Heart left ventricle (tissue), 16 donors: ENCODE measurements around the gene GPX7. TPM values are rescaled to one million over a fixed set of nuclear protein-coding genes. Genes with fewer than 3 reads are reported as not detected.

ENCODE experiments used
- ATAC-seq, 4 donors: fragments of 200-7000 bp; cut with Tn5 transposase; one replicate each; pipeline ENCODE4 v1.9.1; 2020 to 2022; ENCODE audit warnings: moderate library complexity in 4 of 4, mild to moderate bottlenecking in 3 of 4, moderate number of reproducible peaks in 1 of 4
- DNase-seq, 5 donors: peaks; one replicate each; pipeline ENCODE4 v3.0.0-alpha.2; 2020
- H3K27ac ChIP-seq, 12 donors: fragments of 200-600 bp; sonication (generic) in 4 of 12; one replicate each; pipeline versions ENCODE4 v1.5.0 to v1.8.0; 2016 to 2022; ENCODE audit warnings: mild to moderate bottlenecking in 2 of 12
- H3K27me3 ChIP-seq, 9 donors: fragments of 200-600 bp; sonication (generic) in 2 of 9; one replicate each; pipeline versions ENCODE4 v1.5.1 to v1.8.0; 2016 to 2022; ENCODE audit warnings: mild to moderate bottlenecking in 3 of 9
- H3K36me3 ChIP-seq, 9 donors: fragments of 200-600 bp; sonication (generic) in 2 of 9; one replicate each; pipeline versions ENCODE4 v1.5.0 to v1.8.0; 2018 to 2022; ENCODE audit warnings: mild to moderate bottlenecking in 2 of 9
- H3K4me1 ChIP-seq, 12 donors: fragments of 200-600 bp; sonication (generic) in 4 of 12; one replicate each; pipeline versions ENCODE4 v1.5.0 to v1.8.0; 2016 to 2022; ENCODE audit warnings: mild to moderate bottlenecking in 3 of 12
- H3K4me3 ChIP-seq, 12 donors: fragments of 200-600 bp; sonication (generic) in 4 of 12; one replicate each; pipeline versions ENCODE4 v1.5.0 to v1.8.0; 2017 to 2022; ENCODE audit warnings: mild to moderate bottlenecking in 9 of 12, moderate library complexity in 4 of 12
- H3K9me3 ChIP-seq, 12 donors: fragments of 200-600 bp; sonication (generic) in 4 of 12; one replicate each; pipeline versions ENCODE4 v1.5.0 to v1.8.0; 2016 to 2022; ENCODE audit warnings: mild to moderate bottlenecking in 1 of 12
- POLR2A ChIP-seq, 2 donors: fragments of 450-650 bp; IDR thresholded peaks; one replicate each; pipeline ENCODE4 v1.6.1; 2017; ENCODE audit warnings: antibody characterized with exemption in 2 of 2, mild to moderate bottlenecking in 2 of 2, moderate library complexity in 2 of 2
- WGBS, 4 donors: extraction: QIAGEN DNeasy Blood & Tissue Kit in 2 of 4; methylation state at CpG; one replicate each; pipeline versions ENCODE4 v1.1.5 to v1.1.7; 2013 to 2018; 5-methylcytosine and 5-hydroxymethylcytosine counted together
- intact Hi-C, 10 donors: fragments of 100-400 bp; cut with DNase I; formaldehyde crosslinking; loops; one replicate each; pipeline versions ENCODE4 v1.11.1 to v1.14.2; 2022
- polyA plus RNA-seq, 2 donors: library from polyadenylated mRNA; stranded (reverse); fragments of 200-250 nt; gene quantifications; one replicate each; pipeline ENCODE4 v1.2.3, GENCODE V29; 2013
- total RNA-seq, 9 donors: library from RNA; depleted of rRNA in 2 of 9; stranded (reverse); fragments of >200 nt in 2 of 9; fragmentation: NEBNext Ultra II Directional in 3 of 9; extraction: Animal tissue kit (Norgen Biotek cat#: 25700) in 3 of 9; gene quantifications; one replicate each; pipeline versions ENCODE4 v1.1.0 to v1.2.4, GENCODE V29; 2016 to 2023
- TF ChIP-seq, protein P1 (sequence below), 12 donors: fragments of 200-600 bp; sonication (generic) in 4 of 12; IDR thresholded peaks; one replicate each; pipeline versions ENCODE4 v1.5.0 to v1.8.0; 2018 to 2022; ENCODE audit warnings: antibody characterized with exemption in 12 of 12, mild to moderate bottlenecking in 5 of 12
- donor health status: ischemic (EF 13 %, LVEDD 7.1; RV severe dilation, severe dysfunction).
- donor health status: healthy with polysubstance abuse.
- donor health status: DM: no; HTN: yes; CAD: no.
- donor health status: DM: no; HTN: no; CAD: no.
- donor health status: ischemic (EF 25% LVEDD 6.9; RV normal size, moderate dysfunction).
- donor health status: ischemic (EF 25% LVEDD 5.7; RV mildly dilated, moderate dysfunction).
- donor health status: healthy.
- donor health status: DM: yes; HTN: yes; CAD: no.
- donor health status: ischemic (EF 35%, LVEDD 5.7; RV mildly dilated, moderate dysfunction).
- donor health status: nonischemic (EF 11% LVEDD 7.7; RV severe dilation, severe dysfunction).
- donor health status: DM: yes; HTN: yes; CAD: no.
- donor health status: PGD.
- donor health status: ischemic (EF 29% LVEDD 5.4; RV normal size, mild dysfunction).
- donor health status: nonischemic (EF 23%, LVEDD 6.1; RV moderate dilation, normal function).

The GPX7 gene
- total and polyA plus RNA-seq, 11 donors: 5.8 to 20.5 (median 8.4) TPM

DNA sequence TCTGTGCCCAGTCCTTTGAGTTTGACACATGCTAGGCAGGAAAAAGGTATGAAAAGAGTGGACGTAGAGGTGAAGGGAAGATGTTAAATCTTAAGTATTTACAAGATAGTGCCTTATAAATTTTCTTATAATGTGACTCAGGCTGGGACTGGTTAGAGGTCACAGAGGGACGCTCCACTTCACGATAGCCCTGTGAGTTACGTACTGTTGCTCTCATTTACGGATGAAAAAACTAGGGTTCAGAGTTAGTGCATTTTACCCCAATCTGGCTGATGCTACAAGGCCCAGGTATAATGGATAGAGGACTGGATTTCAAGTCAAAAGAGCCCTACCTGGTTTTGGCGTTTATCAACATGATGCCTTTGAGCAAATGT lies 47.9 kb upstream of the GPX7 start:
- Histone ChIP-seq H3K4me3 (peak overlapping the region in 7 of 12 donors; percentile 77 to 100 (median 99)), H3K27ac (peak overlapping the region in 4 of 12 donors; percentile 93 to 96 (median 94)), H3K9me3 (no peaks in the 10 kb centered on the region), H3K27me3 (no peaks in the 10 kb centered on the region), H3K4me1 (peaks cover 0 to 30% (median 13%) of the 10 kb centered on the region in 12 donors), H3K36me3 (no peaks in the 10 kb centered on the region)
- no peak for ATAC-seq
- 72 to 79% (median 75%) methylated on average over 6 of the region's 6 CpGs for WGBS, 4 donors
- TF ChIP-seq, protein P1, sequence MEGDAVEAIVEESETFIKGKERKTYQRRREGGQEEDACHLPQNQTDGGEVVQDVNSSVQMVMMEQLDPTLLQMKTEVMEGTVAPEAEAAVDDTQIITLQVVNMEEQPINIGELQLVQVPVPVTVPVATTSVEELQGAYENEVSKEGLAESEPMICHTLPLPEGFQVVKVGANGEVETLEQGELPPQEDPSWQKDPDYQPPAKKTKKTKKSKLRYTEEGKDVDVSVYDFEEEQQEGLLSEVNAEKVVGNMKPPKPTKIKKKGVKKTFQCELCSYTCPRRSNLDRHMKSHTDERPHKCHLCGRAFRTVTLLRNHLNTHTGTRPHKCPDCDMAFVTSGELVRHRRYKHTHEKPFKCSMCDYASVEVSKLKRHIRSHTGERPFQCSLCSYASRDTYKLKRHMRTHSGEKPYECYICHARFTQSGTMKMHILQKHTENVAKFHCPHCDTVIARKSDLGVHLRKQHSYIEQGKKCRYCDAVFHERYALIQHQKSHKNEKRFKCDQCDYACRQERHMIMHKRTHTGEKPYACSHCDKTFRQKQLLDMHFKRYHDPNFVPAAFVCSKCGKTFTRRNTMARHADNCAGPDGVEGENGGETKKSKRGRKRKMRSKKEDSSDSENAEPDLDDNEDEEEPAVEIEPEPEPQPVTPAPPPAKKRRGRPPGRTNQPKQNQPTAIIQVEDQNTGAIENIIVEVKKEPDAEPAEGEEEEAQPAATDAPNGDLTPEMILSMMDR (IDR thresholded peaks at IDR 0.05): no peak
- TF ChIP-seq POLR2A (IDR thresholded peaks at IDR 0.05): no peak
- intact Hi-C loops: loop anchor here in 7 of 10 donors (5.0 to 10.0 kb wide), 5 partner anchors 48 to 143 kb away; partner anchors contain the start of genes GPX7 (in 4 of the 7) and COA7 (in 1 of the 7)
- DNase-seq: no peak

DNA sequence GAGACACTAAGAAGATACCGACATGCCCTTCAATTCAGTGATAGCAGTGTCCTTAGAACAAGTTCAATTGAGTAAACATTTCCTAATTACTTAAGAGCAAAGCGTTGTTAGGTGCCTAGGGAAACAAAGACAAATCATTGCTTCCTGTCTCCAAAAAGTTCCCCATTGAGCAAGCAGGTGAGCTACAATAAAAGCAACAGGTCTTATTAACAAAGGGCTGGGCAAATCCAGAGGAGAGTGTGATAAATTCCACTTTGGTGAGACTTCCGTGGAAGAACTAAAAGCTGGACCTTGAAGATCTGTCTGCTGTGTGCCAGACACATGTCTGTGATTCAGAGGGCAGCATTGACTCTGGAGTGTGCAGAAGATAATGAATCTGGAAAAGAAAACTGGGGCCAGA lies 47.4 kb upstream of the GPX7 start:
- peaks cover 0 to 4% (median 0%) of the 10 kb centered on the region in 9 donors for H3K27me3 ChIP-seq
- no peak for ATAC-seq
- TF ChIP-seq POLR2A (IDR thresholded peaks at IDR 0.05): no peak
- TF ChIP-seq, protein P1 (IDR thresholded peaks at IDR 0.05): no peak
- no peak overlapping the region for H3K4me3 ChIP-seq
- H3K36me3 ChIP-seq: no peaks in the 10 kb centered on the region
- H3K4me1 ChIP-seq: peaks cover 0 to 30% (median 13%) of the 10 kb centered on the region in 12 donors
- no peak overlapping the region for H3K27ac ChIP-seq
- 50 to 62% (median 57%) methylated on average over 3 of the region's 3 CpGs for WGBS, 4 donors
- DNase-seq: no peak
- no peaks in the 10 kb centered on the region for H3K9me3 ChIP-seq
- intact Hi-C loops: loop anchor here in 9 of 10 donors (5.0 to 10.0 kb wide), 5 partner anchors 48 to 143 kb away; partner anchors contain the start of genes GPX7 (in 6 of the 9) and COA7 (in 1 of the 9)

DNA sequence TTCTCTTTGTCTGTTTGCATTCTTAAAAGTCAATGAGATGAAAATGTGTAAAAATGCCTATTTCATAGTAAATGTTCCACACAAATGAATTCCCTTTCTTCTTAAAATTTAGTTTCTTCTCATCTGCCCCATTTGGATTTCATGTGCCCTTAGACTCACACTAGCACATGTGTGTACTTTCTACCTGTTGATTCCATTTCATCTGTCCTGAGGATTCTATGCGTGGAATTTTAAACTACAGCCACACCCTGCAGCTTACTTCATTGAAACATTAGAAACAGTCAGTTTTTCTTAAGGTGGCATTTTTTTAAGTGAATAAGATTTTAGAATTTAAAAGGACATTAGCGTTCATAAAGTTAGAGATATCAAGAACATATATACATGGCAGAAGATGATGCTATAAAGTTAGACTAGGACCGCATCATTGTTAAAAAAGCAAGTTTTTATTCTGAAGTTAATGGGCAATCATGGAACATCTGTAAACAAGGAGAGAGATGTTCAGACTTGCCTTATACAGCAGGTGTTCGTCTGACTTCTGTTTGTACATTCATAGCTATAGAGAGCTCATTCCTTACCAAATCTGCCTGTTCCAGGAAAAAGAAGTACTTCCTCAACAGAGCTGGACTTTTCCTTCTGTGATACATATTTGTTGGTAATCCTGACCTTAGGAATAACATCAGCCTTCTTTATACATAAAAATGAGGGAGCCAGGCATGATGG lies 45.4 kb upstream of the GPX7 start:
- no peak for ATAC-seq
- WGBS, 4 donors: 82 to 90% (median 85%) methylated on average over 4 of the region's 4 CpGs
- Histone ChIP-seq H3K27me3 (peaks cover 0 to 11% (median 0%) of the 10 kb centered on the region in 9 donors), H3K36me3 (no peaks in the 10 kb centered on the region), H3K9me3 (no peaks in the 10 kb centered on the region), H3K4me1 (peaks cover 0 to 15% (median 8%) of the 10 kb centered on the region in 12 donors), H3K4me3 (no peak overlapping the region), H3K27ac (no peak overlapping the region)
- DNase-seq: no peak
- intact Hi-C loops: loop anchor here in 7 of 10 donors (5.0 to 10.0 kb wide), 4 partner anchors 46 to 128 kb away; partner anchors contain the start of gene GPX7 (in 4 of the 7)
- no peak for TF ChIP-seq POLR2A (IDR thresholded peaks at IDR 0.05)
- TF ChIP-seq, protein P1 (IDR thresholded peaks at IDR 0.05): no peak

DNA sequence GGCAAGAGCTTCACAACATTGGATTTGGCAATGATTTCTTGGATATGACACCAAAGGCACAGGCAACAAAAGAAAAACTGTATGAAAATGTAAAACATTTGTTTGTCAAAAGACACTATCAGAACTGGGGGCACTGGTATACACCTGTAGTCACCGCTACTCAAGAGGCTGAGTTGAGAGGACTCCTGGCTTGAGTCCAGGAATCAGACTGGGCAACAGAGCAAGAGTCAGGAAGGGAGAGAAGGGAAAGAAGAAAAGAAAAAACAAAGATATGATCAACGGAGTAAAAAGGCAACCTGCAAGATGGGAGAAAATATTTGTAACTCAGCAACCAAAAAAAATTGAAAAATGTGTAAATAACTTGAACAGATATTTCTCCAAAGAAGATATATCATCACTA lies 43.2 kb upstream of the GPX7 start:
- intact Hi-C loops: loop anchor here in 7 of 10 donors (5.0 to 10.0 kb wide), 4 partner anchors 43 to 126 kb away; partner anchors contain the start of gene GPX7 (in 4 of the 7)
- no peak for ATAC-seq

More for the DNA sequence above, 43.2 kb upstream of the GPX7 start:
- H3K27me3 ChIP-seq: peaks cover 0 to 11% (median 0%) of the 10 kb centered on the region in 9 donors
- 51 to 67% (median 57%) methylated on average over 2 of the region's 2 CpGs for WGBS, 4 donors
- H3K4me1 ChIP-seq: peaks cover 0 to 9% (median 5%) of the 10 kb centered on the region in 12 donors
- no peaks in the 10 kb centered on the region for H3K36me3 ChIP-seq
- H3K27ac ChIP-seq: no peak overlapping the region
- no peak overlapping the region for H3K4me3 ChIP-seq
- H3K9me3 ChIP-seq: no peaks in the 10 kb centered on the region
- DNase-seq: no peak
- TF ChIP-seq, protein P1 (IDR thresholded peaks at IDR 0.05): no peak
- no peak for TF ChIP-seq POLR2A (IDR thresholded peaks at IDR 0.05)
